Activated CD4-positive, CD25-positive, alpha-beta regulatory T cell treated with anti-CD3 and anti-CD28 coated beads, Interleukin-2, amount 50 U/mL, for 72 hours (primary cell): ENCODE results near the gene DDX51.
A peak's percentile ranks its signal among the peaks of the same experiment; 100 is the strongest.

Source experiments
- DNase-seq: peaks from one replicate; pipeline ENCODE4 v3.0.0; 2021

The DDX51 gene, protein sequence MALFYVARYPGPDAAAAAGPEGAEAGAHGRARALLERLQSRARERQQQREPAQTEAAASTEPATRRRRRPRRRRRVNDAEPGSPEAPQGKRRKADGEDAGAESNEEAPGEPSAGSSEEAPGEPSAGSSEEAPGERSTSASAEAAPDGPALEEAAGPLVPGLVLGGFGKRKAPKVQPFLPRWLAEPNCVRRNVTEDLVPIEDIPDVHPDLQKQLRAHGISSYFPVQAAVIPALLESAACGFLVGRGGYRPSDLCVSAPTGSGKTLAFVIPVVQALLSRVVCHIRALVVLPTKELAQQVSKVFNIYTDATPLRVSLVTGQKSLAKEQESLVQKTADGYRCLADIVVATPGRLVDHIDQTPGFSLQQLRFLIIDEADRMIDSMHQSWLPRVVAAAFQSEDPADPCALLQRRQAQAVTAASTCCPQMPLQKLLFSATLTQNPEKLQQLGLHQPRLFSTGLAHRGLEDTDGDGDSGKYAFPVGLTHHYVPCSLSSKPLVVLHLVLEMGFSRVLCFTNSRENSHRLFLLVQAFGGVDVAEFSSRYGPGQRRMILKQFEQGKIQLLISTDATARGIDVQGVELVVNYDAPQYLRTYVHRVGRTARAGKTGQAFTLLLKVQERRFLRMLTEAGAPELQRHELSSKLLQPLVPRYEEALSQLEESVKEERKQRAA

DNA sequence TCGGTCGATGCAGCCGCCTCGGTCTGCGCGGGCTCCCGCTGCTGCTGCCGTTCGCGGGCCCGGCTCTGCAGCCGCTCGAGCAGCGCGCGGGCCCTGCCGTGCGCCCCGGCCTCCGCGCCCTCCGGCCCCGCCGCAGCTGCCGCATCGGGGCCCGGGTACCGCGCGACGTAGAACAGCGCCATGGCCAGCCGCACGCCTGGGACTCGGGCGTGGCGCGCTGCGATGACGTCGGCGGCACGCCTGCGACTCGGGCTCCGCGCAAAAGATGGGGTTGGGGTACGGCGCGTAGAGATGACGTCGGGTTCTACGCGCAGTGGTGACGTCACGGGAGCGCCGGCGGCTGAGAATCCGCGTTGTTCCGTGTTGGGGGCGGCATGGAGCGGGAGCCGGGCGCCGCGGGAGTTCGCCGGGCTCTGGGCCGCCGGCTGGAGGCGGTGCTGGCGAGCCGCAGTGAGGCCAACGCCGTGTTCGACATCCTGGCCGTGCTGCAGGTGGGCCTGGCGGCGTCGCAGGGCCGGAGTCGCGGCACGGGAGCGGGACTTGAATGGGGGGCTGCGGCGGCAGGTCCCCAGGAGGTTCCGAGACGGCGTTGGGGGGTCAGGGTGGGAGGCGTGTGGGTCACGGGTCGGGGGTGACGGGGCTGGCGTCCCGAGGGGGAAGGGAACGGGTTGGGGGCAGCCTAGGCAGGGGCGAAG is at the start of gene DDX51, which contains the start of gene NOC4L:
DDX51 (minus strand) TSS at position 205 of the 695 bp plus-strand sequence; CDS start at position 182, 23 bp downstream.
NOC4L (plus strand) TSS at position 343 of the 695 bp plus-strand sequence; CDS start at position 375, 32 bp downstream.
- DNase-seq = peak; percentile 98

DNA sequence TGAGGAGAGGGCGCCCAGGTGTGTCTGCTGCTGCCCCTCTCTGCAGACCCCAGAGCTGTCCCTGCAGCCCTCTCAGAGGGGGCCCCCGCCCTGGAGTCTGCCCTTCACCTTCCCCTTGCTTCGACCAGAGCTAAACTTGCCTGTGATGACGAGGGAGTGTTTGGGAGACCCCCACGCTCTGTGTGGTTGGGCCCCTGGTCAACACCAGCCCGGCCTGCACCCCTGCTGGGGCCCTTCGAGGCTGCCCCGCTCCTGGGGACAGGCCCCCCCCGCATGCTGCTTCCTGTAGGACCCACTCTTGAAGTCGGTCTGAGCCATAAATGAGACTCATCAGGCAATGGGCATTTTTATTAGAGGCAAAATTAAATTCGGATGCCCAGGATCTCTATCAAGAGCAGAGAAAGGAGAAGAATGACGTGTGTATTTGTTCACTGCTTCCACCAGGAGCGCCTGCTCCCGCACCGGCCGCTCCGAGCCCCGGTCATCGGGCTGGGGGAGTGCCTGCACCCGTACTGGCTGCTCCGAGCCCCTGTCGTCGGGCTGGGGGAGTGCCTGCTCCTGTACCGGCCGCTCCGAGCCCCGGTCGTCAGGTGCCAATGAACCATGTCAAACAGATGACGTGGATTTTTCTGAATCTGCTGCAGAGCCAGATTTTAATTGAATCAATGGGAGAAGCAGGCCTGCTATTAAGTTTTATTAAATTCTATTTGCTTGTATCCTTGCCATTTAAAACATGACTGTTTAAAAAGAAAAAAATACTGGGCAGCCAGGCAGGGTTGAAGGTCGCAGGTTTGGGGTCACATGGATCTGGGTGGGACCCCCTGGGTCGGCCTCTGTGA is 47.8 kb upstream of the DDX51 start:
- no peak for DNase-seq

DNA sequence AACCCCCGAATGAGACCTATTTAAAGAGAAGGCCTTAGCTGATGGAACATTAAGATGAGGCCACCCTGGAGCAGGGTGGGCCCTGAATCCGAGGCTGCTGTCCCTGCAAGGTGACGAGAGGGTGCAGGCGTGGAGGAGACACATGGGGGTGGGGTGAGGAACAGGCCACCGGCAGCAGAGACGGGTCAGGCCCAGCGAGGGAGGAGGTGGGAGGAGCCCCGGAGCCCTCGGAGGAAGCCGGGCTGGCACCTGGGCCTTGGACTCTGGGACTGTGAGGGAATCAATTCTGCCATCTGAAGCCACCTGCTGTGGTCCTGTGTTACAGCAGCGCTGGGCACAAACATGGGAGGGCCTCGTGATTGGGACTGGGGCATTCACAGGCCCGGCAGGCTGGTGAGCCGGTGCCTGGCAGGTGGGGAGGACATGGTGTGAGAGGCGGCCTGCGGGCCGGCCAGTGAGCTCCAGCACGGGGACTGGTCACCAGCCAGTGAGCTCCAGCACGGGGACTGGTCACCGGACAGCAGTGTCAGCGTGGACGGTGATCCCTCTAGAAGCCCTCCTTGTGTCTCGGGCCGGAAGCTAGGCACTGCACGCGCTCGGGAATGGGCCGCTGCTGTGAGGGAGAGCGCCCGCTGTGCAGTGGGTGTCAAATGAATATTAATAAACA is 46.8 kb upstream of the DDX51 start:
- no peak for DNase-seq

DNA sequence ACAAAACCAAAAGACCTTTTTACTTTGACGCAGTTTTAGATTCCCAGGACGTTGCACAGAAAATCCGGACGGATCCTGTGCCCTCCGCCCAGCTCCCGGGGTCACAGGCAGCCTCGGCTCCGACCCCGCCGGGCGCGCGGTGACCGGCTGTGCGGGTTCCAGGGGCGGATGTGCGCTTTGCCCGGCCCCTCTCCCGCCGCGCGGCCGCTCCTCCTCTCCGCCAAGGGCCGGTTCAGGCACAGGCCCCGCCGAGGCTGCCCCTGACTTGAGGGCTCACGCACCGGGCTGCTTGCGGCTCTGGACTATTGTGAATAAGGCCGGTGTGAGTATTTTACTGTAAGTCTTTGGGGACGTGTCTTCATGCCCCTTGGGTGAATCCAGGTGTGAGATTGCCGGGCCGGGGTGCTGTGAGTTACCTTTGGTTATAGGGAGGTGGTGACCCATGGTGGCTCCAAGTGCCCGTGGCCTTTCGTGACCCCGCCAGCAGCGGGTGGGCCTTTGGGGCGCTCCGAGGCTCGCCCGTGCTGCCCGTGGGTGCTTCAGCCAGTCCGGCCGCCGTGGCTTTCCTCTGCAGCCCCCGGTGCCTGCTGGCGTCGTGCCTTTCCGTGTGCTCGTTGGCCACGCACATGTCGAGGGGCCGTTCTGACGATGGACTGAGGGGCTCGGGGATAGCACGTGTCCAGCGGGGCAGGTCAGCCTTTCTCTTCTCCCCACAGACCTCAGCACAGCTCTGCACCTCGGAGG is 46.1 kb upstream of the DDX51 start:
- DNase-seq = no peak

DNA sequence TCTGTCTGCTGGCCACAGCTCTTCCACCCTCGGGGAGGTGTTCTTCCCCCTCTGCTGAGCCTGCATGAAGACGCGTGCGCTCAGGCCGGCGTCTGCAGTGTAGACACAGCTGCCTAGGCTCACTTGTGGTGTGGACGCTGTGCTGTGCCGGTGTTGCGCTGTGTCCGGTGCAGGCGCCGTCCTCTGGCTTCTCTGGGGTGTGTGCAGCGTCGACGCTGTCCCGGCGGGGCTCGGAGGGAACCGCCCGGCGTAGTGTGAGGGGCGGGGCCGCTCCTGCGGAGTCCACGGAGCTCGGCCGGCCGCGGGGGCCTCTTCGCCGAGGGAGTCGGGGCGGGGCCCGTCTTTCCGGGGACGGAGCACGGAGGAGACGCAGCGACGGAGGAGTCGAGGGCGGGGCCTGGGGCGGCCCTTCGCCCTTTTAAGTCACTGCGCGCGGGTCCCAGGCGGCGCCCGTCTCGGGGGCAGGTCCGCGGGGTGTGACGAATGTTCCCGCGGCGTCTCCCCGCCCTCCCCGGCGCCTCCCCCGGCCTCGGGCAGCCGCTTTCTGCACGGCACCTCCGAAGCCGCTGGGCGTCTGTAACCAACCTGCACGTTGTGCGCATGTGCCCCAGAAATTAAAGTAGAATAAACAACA is 45.4 kb upstream of the DDX51 start:
- DNase-seq = peak; percentile 93

DNA sequence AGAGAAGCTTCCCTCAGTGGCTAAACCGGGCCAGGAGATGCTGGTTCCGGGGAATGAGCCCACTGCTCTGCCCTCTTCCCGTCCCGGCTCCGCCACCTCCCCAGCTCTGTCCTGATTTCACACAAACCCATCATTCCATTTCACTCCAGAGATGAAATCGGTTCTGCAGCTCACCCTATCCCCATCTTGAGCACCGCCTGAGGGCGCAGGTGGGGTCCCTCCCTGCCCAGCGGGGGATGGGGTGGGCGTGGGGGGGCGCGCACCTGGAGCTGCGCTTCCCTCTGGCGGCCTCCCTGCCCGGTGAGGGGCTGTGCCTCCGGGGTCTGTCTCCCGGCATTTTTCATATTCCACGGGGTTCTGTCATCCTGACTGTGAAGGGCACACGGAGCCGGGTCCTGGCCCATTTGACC is 44.8 kb upstream of the DDX51 start:
- no peak for DNase-seq

DNA sequence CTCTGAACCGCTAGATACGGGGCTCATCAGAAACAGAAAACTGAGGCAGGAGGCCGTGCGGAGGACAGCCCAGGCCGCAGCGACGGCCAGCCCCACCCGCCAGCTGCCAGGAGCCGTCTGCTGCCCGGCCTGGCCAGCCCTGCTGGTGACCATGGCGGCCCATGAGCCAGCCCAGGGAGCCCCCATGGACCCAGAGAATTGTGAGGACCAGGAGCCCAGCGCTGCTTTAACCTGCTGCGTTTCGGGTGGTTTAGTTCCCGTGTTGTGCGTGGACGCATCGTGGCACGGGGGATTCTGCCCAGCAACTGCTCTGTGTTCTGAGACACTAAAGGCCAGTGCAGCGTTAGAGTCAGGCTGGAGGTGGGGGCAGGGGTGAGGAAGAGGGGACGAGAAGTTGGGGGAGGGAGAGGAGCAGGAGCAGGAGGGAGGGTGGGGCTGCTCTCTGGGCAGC is 44.4 kb upstream of the DDX51 start:
- no peak for DNase-seq

DNA sequence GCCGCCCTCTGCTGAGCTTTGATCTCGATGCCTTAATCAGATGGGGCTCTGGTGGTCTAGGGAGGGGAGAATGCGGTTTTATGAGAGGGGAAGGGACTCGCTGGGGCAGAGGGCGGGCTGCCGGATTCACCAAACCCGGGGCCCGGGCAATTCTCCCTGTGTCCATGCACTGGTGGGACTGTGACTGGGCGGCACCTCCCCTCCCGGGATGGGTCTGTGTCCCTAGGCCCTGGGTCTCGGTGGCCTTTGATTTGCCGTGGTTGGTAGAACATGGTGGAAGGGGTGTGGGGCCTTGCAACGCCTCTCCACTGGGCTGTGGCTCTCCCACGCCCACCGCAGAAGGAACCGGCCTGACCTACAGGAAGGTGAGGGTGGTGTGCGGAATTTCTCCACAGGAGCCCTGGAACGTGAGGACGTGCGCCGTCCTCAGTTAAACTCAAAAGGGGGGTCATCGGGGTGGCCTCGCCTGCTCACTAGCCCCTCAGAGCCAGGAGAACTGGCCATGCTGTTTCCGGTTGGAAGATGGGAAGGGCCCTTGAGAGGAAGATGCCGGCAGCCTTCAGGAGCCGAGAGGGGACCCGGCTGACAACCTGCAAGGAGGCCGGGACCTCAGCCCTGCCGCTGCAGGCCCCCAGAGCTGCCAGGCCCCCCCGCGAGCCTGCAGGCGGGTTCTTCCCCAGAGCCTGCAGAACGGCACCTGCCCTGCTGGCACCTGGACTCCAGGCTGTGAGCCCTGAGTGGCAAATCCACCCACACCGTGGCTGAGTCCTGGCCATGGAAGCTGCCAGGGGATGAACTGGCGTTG is 43.7 kb upstream of the DDX51 start:
- DNase-seq = no peak

DNA sequence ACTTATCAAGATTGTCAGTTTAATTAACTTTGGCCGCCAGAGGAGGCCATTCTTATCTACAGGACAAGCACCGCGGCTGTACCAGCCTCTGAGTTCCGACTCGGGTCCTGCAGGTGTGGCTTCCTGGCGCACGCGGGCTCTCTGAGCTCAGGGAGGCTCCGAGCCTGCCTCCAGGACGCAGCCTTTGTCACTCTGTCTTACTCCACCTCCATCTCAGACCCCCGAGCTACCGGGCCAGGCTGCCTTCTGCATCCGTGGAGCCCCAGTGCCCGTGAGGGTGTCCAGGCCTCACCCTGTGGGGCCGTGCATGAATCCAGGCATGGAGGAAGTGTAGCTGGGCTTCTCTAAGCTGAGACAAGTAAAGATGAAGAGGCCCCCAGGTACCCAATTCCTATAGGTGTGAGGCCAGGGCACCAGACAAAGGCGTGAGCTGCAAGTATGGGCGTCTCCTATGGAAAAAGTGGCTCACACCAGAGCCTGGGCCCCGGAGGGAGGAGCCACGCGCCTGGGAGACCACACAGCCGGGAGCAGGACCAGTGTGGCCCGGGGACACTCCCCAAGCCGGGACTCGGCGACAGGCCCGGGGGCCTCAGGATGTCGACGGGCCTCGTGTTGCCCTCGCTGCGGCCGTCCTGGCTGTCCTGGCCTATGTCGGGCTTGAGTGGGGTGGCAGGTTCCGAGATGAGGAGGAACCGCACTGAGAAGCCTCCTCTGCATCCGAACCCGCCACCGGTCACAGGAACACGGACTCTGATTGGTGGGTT is 42.9 kb upstream of the DDX51 start:
- DNase-seq = no peak

DNA sequence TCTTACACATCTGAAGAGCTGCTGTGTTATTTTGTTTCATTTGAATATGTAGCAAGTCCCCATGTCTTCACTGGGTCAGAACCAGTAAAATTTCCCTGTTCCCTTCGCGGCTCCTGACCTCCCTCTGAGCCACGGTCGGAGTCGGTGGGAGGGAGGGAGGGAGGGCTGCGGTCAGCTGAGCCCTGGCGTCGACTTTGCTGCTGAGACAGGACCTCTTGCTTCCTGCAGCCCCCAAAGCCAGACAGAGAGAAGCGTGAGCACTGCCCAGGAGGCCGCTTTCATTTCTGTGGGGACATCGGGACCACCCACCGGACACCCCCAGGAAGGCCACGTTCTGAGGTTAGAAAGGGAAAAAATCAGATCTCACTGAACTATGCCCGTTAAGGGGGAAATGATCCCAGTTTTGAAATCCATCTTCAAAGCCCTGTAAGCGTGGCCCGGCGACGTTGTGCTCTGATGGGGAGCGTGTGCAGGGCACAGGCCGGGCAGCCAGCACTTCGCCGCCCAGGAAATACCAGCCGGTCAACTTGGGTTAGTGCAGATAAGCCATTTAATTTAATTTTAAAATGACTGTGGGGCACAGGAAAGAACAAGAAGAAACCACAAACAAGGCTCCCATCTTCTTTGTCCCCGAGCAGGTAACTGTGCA is 42.2 kb upstream of the DDX51 start:
- no peak for DNase-seq

DNA sequence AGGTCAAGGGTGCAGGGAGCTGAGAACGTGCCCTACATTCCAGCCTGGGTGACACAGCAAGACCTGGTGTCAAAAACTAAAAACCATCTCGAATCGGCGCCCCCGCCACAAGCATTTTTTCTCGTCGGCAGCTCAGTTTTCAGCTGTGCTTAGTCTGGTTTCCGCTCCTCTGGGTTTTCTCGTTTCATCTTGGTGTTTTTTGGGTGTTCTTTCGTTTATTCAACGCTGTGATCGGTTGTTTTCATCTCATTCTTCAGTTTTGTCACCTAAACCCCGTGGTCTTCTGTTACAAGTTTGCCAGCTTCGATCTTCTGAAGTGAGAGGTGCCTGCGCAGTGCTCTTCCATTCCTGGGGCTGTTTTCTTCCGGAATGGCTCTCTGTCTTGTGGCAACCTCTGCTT is 41.6 kb upstream of the DDX51 start:
- no peak for DNase-seq

DNA sequence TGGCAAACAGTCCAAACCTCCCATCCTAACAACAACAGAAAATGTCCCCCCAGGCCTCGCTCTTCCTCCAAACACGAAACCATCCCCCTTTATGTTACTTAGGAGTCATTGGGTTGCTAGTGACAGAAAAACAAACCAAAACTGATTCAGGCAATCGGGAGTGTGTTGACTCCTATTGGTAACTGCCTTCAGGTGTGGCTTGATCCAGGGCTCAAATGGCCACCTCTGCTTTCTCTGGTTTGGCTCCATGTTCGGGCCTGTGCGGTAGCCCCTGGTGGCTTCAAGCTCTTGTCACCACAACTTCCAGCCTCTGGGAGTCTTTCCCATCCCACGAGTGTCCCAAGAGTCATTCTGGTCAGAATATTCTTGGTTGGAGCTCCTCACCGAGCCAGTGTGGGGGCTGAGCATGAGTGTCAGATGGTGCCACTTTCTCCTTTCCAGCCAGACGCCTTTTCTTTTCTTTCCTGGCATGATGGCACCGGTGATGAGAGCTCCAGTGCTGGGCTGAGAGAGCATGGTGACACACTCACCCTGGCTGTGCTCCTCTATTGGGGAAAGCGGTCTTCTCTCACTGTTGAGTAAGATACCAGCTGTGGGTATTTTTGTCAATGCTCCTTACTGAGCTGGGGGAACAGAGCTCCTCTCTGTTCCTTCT is 38.7 kb upstream of the DDX51 start:
- DNase-seq = no peak

DNA sequence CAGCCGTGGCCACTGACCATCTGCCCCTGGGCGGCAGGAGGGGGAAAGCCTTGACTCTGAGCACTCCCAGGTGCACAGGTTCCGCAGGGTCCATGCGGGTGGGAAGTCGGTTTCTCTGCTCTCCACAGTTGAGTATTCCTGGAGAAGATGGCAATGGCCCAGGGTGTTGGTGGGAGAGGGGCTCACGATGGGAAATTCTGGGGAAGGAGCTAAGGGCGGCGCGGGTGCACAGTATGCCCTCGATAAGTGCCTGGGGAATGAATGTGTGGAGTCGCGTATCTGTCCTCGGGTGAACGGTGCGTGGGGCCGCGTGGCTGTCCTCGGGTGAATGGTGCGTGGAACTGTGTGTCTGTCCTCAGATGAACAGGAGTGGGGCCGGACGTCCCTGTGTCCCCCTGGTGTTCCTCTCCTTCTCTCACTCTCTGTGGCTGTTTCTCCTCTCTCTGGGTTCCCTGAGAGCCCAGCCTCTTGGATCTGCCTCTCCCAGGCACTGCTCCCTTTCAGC is 38.1 kb upstream of the DDX51 start:
- DNase-seq = no peak

DNA sequence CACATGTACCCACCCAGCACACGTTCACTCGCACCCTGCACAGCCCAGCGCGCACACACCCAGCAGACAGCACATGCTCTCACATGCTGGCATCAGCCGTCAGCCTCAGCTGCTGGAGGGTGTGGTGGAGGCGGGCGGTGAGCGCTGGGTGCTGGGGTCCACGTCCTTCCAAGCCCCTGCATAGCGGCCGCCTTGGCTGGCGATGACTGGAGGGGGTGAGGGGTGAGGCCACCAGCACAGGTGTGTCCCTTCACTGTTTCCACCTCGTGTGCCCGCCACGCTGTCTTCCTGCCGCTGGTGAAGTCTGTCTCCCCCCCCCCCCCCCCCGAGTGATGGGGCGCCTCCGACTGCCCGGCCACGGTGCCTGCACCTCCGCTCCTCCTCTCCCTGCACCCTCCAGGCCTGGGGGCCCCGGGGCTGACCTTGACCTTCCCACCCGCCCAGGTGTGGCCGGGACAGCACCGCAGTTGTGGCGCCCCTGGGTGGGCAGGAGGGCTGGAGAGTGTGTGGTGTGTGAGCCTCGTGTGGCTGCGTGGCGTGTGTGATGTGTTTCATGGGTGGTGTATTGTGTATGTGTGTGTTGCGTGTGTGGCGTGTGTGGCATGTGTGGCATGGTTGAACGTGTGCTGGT is 37.6 kb upstream of the DDX51 start:
- no peak for DNase-seq

DNA sequence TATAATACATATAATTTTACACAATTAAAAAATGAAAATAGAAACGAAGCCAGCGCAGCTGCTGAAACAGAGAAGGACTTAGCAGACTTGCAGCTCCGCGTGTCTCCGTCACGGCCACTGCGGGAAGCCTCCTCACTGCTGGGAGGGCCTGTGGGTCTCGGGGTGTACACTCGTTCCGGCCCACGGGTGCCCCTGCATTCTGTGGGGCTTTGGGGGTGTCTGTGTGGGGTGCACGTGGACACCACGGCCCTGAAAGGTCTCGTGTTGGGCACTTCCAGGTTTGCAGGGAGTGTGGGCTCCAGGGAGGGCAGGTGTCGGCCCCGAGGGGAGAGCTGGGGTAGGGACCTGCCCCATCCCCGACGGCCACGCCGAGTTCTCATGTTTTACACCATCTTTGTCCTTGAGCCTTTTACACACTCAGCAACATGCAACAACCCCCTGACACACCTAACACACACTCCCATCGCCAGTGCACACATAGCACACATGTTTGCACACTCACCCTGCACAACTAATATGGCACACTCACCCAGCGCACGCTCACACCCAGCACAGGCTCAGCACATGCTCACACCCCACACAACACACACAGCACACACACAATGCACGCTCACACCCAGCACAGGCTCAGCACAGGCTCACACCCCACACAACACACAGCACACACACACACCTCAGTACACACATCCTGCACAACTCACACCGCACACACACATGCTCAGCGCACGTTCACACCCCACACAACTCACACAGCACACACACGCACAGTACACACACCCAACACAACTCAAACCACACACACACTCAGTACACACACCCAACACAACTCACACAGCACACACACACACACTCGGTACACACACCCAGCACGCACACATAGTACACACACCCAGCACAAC is 36.8 kb upstream of the DDX51 start:
- DNase-seq = no peak
